SK-N-SH treated with all-trans-retinoic acid at 6 μM for 48 hours (cell line): ENCODE data around the gene COL9A3.
"Not testable (repeated sequence)": the region's sequence is repeated elsewhere in the genome, so short reads cannot be mapped to it uniquely, and the experiment has no call there.

Source experiments
- ATAC-seq: fragments of 200-7000 bp; cut with Tn5 transposase; 3 replicates; pipeline ENCODE4 v1.9.1; 2020; ENCODE audit warnings: mild to moderate bottlenecking, moderate library complexity
- CREB5 ChIP-seq: fragments of 250-450 bp; sonication (Bioruptor Pico); IDR thresholded peaks from 2 replicates; pipeline ENCODE4 v1.5.1; 2020; ENCODE audit warnings: low read depth, mild to moderate bottlenecking, moderate library complexity
- CSDC2 ChIP-seq: fragments of 250-450 bp; sonication (Bioruptor Pico); IDR thresholded peaks from 2 replicates; pipeline ENCODE4 v1.5.0; 2020; ENCODE audit warnings: mild to moderate bottlenecking, moderate library complexity
- CSRNP3 ChIP-seq: fragments of 250-450 bp; sonication (Bioruptor Pico); IDR thresholded peaks from 2 replicates; pipeline ENCODE4 v1.5.1; 2021; ENCODE audit warnings: mild to moderate bottlenecking, moderate library complexity
- GLIS3 ChIP-seq: fragments of 250-450 bp; sonication (Bioruptor Pico); IDR thresholded peaks from 2 replicates; pipeline ENCODE4 v1.5.0; 2020; ENCODE audit warnings: mild to moderate bottlenecking, moderate library complexity
- OSR1 ChIP-seq: fragments of 250-450 bp; sonication (Bioruptor Pico); IDR thresholded peaks from 2 replicates; pipeline ENCODE4 v1.8.0; 2022; ENCODE audit warnings: moderate library complexity, mild to moderate bottlenecking, inconsistent platforms
- PATZ1 ChIP-seq: fragments of 250-450 bp; sonication (Bioruptor Pico); IDR thresholded peaks from 2 replicates; pipeline ENCODE4 v1.8.0; 2020; ENCODE audit warnings: mild to moderate bottlenecking, moderate library complexity, borderline replicate concordance
- POU6F1 ChIP-seq: fragments of 250-450 bp; sonication (Bioruptor Pico); IDR thresholded peaks from 2 replicates; pipeline ENCODE4 v1.8.0; 2021; ENCODE audit warnings: low read depth, mild to moderate bottlenecking, moderate library complexity, borderline replicate concordance
- PPARA ChIP-seq: fragments of 250-450 bp; sonication (Bioruptor Pico); IDR thresholded peaks from 2 replicates; pipeline ENCODE4 v1.5.0; 2020; ENCODE audit warnings: mild to moderate bottlenecking, borderline replicate concordance
- RARB ChIP-seq: fragments of 250-450 bp; sonication (Bioruptor Pico); IDR thresholded peaks from 2 replicates; pipeline ENCODE4 v1.8.0; 2021; ENCODE audit warnings: mild to moderate bottlenecking, moderate library complexity
- TCF4 ChIP-seq: fragments of 250-450 bp; sonication (Bioruptor Pico); IDR thresholded peaks from 2 replicates; pipeline ENCODE4 v1.8.0; 2021; ENCODE audit warnings: mild to moderate bottlenecking, moderate library complexity, borderline replicate concordance
- TOX ChIP-seq: fragments of 250-450 bp; sonication (Bioruptor Pico); IDR thresholded peaks from 2 replicates; pipeline ENCODE4 v1.8.0; 2021; ENCODE audit warnings: mild to moderate bottlenecking, moderate library complexity, borderline replicate concordance
- TSHZ2 ChIP-seq: fragments of 250-450 bp; sonication (Bioruptor Pico); IDR thresholded peaks from 2 replicates; pipeline ENCODE4 v1.5.0; 2020; ENCODE audit warnings: mild to moderate bottlenecking, moderate library complexity
- ZC3H10 ChIP-seq: fragments of 250-450 bp; sonication (Bioruptor Pico); IDR thresholded peaks from 2 replicates; pipeline ENCODE4 v1.5.1; 2021; ENCODE audit warnings: mild to moderate bottlenecking, moderate library complexity
- ZFP3 ChIP-seq: fragments of 250-450 bp; sonication (Bioruptor Pico); IDR thresholded peaks from 2 replicates; pipeline ENCODE4 v1.5.0; 2020; ENCODE audit warnings: mild to moderate bottlenecking, moderate library complexity
- ZNF565 ChIP-seq: fragments of 450-650 bp; formaldehyde crosslinking; conservative IDR thresholded peaks from 2 replicates; pipeline ENCODE4 v1.5.0; 2020; ENCODE audit warnings: low read depth, mild to moderate bottlenecking, moderate library complexity
- ZNF70 ChIP-seq: fragments of 450-650 bp; formaldehyde crosslinking; IDR thresholded peaks from 2 replicates; pipeline ENCODE4 v1.5.0; 2020; ENCODE audit warnings: mild to moderate bottlenecking, moderate library complexity
- ZNF8 ChIP-seq: fragments of 450-650 bp; formaldehyde crosslinking; IDR thresholded peaks from 2 replicates; pipeline ENCODE4 v1.5.0; 2020; ENCODE audit warnings: mild to moderate bottlenecking, moderate library complexity

The COL9A3 gene

GRCh38 chr20:62849431-62849830 is 32.6 kb downstream of the COL9A3 start (continued):
- TF ChIP-seq CSRNP3 (CRISPR knock-in tag) (no peak), PPARA (CRISPR knock-in tag) (no peak)

- no peak for ATAC-seq
- no peak for TF ChIP-seq POU6F1 (CRISPR knock-in tag)
- TF ChIP-seq RARB (CRISPR knock-in tag), result no peak
- no peak for TF ChIP-seq ZNF565 (CRISPR knock-in tag)
- TF ChIP-seq CREB5 (CRISPR knock-in tag), result no peak
- no peak for TF ChIP-seq TCF4
- TF ChIP-seq OSR1 (CRISPR knock-in tag), result no peak
- no peak for TF ChIP-seq ZFP3 (CRISPR knock-in tag)
- no peak for TF ChIP-seq TSHZ2 (CRISPR knock-in tag)
- no peak for TF ChIP-seq ZNF70 (CRISPR knock-in tag)
- no peak for TF ChIP-seq CSRNP3 (CRISPR knock-in tag)
- no peak for TF ChIP-seq TOX (CRISPR knock-in tag)
- TF ChIP-seq ZC3H10 (CRISPR knock-in tag), result no peak
These were observed 33.6 kb downstream of the COL9A3 start for GRCh38 chr20:62850333-62850974.

- TF ChIP-seq GLIS3 (CRISPR knock-in tag) (no peak), TCF4 (no peak), PPARA (CRISPR knock-in tag) (no peak), ZC3H10 (CRISPR knock-in tag) (no peak), OSR1 (CRISPR knock-in tag) (no peak), ZNF70 (CRISPR knock-in tag) (no peak)
- ATAC-seq, result no peak
These were observed 35.3 kb downstream of the COL9A3 start for GRCh38 chr20:62852196-62852595.

GRCh38 chr20:62852841-62853240 is 36.0 kb downstream of the COL9A3 start:
- ATAC-seq, result no peak
- TF ChIP-seq ZNF8 (CRISPR knock-in tag) (no peak), CSDC2 (CRISPR knock-in tag) (no peak), PPARA (CRISPR knock-in tag) (no peak), TOX (CRISPR knock-in tag) (no peak), POU6F1 (CRISPR knock-in tag) (no peak), RARB (CRISPR knock-in tag) (no peak), PATZ1 (CRISPR knock-in tag) (no peak), ZNF565 (CRISPR knock-in tag) (no peak), TCF4 (no peak)

- ATAC-seq, result not testable (repeated sequence)
These were observed 36.5 kb downstream of the COL9A3 start for GRCh38 chr20:62853304-62853703.
